Gastrocnemius medialis (tissue), 4 donors: Measurements from ENCODE around the gene TAAR8.

Experiments
- POLR2A ChIP-seq, 2 donors: fragments of 450-650 bp; IDR thresholded peaks; one replicate each; pipeline ENCODE4 v1.6.1; 2017; ENCODE audit warnings: antibody characterized with exemption in 2 of 2, mild to moderate bottlenecking in 2 of 2, moderate library complexity in 2 of 2
- TF ChIP-seq, protein P1 (sequence below), 5 experiments: fragments of 450-650 bp in 3 of 5; fragments of 200-600 bp in 2 of 5; sonication (generic) in 2 of 5; IDR thresholded peaks in 4 of 5; conservative IDR thresholded peaks in 1 of 5; 1 replicate in 4 of 5; 2 replicates in 1 of 5; pipeline ENCODE4 v1.5.1; 2016 to 2019; ENCODE audit warnings: antibody characterized with exemption in 5 of 5, mild to moderate bottlenecking in 3 of 5, moderate library complexity in 3 of 5

DNA sequence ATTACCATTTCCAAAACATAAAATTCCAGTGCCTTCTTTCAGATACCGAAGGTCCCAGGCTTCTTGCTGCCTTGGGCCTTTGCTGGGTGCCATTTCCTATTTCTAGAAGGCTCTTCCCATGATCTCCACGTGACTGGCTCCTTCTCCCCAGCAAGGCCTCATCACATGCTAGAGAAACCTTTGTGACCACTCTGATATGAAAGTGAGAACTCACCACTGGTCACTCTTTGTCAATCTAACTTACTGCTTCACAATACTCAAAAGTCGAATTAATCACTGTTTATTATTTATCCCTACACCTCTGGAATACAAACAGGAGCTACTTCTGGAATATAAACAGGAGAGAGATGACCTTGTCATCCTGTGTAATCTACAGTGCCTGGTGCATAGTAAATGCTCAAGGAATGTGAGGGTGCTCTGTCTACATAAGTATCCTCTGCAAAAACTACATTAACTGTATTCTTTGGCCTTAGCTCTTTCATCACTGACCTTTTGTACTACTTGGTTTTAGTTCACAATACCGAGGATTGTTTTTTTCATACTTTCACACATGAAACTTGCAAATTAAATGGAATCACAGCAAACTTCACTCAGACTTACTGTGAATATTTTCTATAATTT lies 41.2 kb upstream of the TAAR8 start:
- TF ChIP-seq, protein P1, sequence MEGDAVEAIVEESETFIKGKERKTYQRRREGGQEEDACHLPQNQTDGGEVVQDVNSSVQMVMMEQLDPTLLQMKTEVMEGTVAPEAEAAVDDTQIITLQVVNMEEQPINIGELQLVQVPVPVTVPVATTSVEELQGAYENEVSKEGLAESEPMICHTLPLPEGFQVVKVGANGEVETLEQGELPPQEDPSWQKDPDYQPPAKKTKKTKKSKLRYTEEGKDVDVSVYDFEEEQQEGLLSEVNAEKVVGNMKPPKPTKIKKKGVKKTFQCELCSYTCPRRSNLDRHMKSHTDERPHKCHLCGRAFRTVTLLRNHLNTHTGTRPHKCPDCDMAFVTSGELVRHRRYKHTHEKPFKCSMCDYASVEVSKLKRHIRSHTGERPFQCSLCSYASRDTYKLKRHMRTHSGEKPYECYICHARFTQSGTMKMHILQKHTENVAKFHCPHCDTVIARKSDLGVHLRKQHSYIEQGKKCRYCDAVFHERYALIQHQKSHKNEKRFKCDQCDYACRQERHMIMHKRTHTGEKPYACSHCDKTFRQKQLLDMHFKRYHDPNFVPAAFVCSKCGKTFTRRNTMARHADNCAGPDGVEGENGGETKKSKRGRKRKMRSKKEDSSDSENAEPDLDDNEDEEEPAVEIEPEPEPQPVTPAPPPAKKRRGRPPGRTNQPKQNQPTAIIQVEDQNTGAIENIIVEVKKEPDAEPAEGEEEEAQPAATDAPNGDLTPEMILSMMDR (IDR thresholded peaks at IDR 0.05 in 4 of 5, conservative IDR thresholded peaks at IDR 0.05 in 1 of 5) = no peak
- TF ChIP-seq POLR2A (IDR thresholded peaks at IDR 0.05) = no peak
